ENCODE results near the gene TLCD3A.
"Not testable (repeated sequence)": the region's sequence is repeated elsewhere in the genome, so short reads cannot be mapped to it uniquely, and the experiment has no call there.

TLCD3A gene

GRCh38 chr17:787641-788221, 55.3 kb downstream of the TLCD3A start:
- DNase-seq (ENCODE audit: extremely low read depth, low read depth), result no peak
- no peak for TF ChIP-seq CTCF (IDR thresholded peaks at IDR 0.05; ENCODE audit: low read depth, low read length, missing control alignments)
- no peak overlapping the region for H3K4me3 ChIP-seq (replicated peaks; ENCODE audit: low read depth, low read length)

GRCh38 chr17:788551-788950, 56.2 kb downstream of the TLCD3A start:
- DNase-seq (ENCODE audit: extremely low read depth, low read depth), result no peak

GRCh38 chr17:789160-789840, 56.9 kb downstream of the TLCD3A start:
- no peak for DNase-seq (ENCODE audit: extremely low read depth, low read depth)
- no peak overlapping the region for H3K4me3 ChIP-seq (replicated peaks; ENCODE audit: low read depth, low read length)
- no peak for TF ChIP-seq CTCF (IDR thresholded peaks at IDR 0.05; ENCODE audit: low read depth, low read length, missing control alignments)

More at GRCh38 chr17:788551-788950, 56.2 kb downstream of the TLCD3A start:
- no peak for TF ChIP-seq CTCF (IDR thresholded peaks at IDR 0.05; ENCODE audit: low read depth, low read length, missing control alignments)
- H3K4me3 ChIP-seq (replicated peaks; ENCODE audit: low read depth, low read length), result no peak overlapping the region

DNA sequence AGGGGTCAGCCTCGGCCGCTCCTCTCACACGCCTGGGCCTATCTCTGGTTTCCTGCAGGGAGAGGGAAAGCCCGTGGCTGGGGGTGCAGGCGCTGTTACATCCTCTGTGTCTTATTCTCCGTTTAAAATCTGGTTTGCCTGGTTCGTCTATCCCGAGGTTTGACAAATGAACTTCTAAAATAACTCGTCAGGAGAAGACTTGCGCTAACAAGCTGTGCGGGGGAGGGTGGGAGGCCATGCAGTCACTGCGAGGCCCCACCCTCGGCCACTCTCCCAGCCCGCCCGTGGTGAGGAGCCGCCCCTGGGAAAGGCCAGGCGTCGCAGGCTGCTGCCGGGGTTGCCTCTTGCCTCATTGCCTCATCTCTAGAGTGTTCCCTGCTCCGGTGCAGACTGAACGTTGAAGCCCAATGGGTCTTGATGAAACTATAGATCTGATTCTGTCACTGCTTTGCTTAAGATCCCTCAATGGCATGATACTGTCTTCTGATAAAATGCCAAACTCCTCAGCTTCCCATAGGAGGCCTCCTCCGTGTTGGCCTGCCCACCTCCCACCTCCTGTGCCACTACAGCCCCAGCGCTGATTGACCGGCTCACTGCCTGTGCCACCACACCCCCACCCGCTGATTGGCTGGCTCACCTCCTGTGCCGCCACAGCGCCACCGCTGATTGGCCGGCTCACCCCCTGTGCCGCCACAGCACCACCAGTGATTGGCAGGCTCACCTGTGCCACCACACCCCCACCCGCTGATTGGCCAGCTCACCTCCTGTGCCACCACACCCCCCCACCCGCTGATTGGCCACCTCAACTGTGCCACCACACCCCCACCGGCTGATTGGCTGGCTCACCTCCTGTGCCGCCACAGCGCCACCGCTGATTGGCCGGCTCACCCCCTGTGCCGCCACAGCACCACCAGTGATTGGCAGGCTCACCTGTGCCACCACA, 57.8 kb downstream of the TLCD3A start:
- not testable (repeated sequence) for H3K4me3 ChIP-seq (replicated peaks; ENCODE audit: low read depth, low read length); DNase-seq (ENCODE audit: extremely low read depth, low read depth)

- not testable (repeated sequence) for H3K4me3 ChIP-seq (replicated peaks; ENCODE audit: low read depth, low read length); DNase-seq (ENCODE audit: extremely low read depth, low read depth)
Measured at GRCh38 chr17:790874-791247, 58.5 kb downstream of the TLCD3A start.

DNA sequence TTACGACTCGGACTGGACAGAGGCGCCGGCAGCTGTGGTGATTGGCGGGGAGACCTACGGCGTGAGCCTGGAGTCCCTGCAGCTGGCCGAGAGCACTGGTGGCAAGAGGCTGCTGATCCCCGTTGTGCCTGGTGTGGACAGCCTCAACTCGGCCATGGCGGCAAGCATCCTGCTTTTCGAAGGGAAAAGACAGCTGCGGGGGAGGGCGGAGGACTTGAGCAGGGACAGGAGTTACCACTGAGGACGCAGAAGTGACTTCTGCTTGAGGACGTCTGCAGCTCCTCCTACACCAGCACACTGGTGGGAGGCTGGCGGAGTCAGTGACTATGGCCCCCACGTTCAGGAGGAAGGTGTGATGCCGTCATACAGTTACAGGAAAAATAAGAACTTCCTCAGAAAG, 59.4 kb downstream of the TLCD3A start:
- no peak overlapping the region for H3K4me3 ChIP-seq (replicated peaks; ENCODE audit: low read depth, low read length)
- TF ChIP-seq CTCF (IDR thresholded peaks at IDR 0.05; ENCODE audit: low read depth, low read length, missing control alignments), result no peak
- no peak for DNase-seq (ENCODE audit: extremely low read depth, low read depth)

DNA sequence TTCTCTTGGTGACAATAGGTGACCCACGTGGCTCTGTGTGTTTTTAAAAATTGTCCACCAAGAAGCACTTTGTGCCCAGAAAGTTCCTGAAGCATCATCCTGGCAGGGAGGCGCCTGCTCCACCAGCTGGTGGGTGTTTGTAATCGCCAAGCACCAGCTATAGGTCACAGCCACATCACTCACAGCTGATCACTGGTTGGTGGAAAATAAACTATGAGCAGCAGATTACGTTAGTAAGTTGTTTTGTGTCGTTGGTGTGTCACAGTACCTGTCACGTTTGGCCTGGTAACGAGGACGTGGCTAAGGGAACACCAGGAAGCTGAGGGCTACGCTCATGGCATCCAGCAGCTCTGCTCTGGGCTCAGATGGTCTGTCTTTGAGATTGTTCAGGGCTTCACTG, 59.9 kb downstream of the TLCD3A start:
- no peak overlapping the region for H3K4me3 ChIP-seq (replicated peaks; ENCODE audit: low read depth, low read length)
- DNase-seq (ENCODE audit: extremely low read depth, low read depth), result no peak

More for the DNA sequence above, 59.9 kb downstream of the TLCD3A start:
- TF ChIP-seq CTCF (IDR thresholded peaks at IDR 0.05; ENCODE audit: low read depth, low read length, missing control alignments), result no peak

All from HFF-Myc (cell line).